Adrenal gland (tissue), 12 donors: ENCODE measurements around the gene TLE7. TPM values are rescaled to one million over a fixed set of nuclear protein-coding genes. Genes with fewer than 3 reads are reported as not detected.

ENCODE experiments used
- DNase-seq, 7 donors: peaks; one replicate each; pipeline ENCODE4 v3.0.0-alpha.2; 2019 to 2020
- H3K27ac ChIP-seq, 5 donors: fragments of 200-600 bp; sonication (generic) in 4 of 5; 1 replicate in 3 of 5; 2 replicates in 2 of 5; pipeline versions ENCODE4 v1.5.1 to v1.8.0; 2016 to 2020; ENCODE audit warnings: mild to moderate bottlenecking in 1 of 5
- H3K27me3 ChIP-seq: fragments of 200-600 bp; 2 replicates; pipeline ENCODE4 v1.8.0; 2021
- H3K36me3 ChIP-seq, 2 donors: fragments of 200-600 bp; replicated peaks in 1 of 2; 1 replicate in 1 of 2; 2 replicates in 1 of 2; pipeline versions ENCODE4 v1.5.1 to v1.8.0; 2018 to 2022
- H3K4me1 ChIP-seq, 2 donors: fragments of 200-600 bp; replicated peaks in 1 of 2; 1 replicate in 1 of 2; 2 replicates in 1 of 2; pipeline versions ENCODE4 v1.5.1 to v1.8.0; 2018 to 2021
- H3K4me3 ChIP-seq, 4 donors: fragments of 200-600 bp; sonication (generic) in 3 of 4; one replicate each; pipeline ENCODE4 v1.5.1; 2016 to 2018
- H3K9me3 ChIP-seq, 3 donors: fragments of 200-600 bp; sonication (generic) in 1 of 3; replicated peaks in 1 of 3; 1 replicate in 2 of 3; 2 replicates in 1 of 3; pipeline versions ENCODE4 v1.5.1 to v1.8.0; 2016 to 2021
- POLR2A ChIP-seq, 2 donors: fragments of 450-650 bp; IDR thresholded peaks; one replicate each; pipeline ENCODE4 v1.6.1; 2017; ENCODE audit warnings: antibody characterized with exemption in 2 of 2, mild to moderate bottlenecking in 2 of 2, moderate library complexity in 1 of 2
- WGBS, 4 donors: extraction: QIAGEN DNeasy Blood & Tissue Kit in 2 of 4; methylation state at CpG; one replicate each; pipeline versions ENCODE4 v1.1.5 to v1.1.7; 2013 to 2017; 5-methylcytosine and 5-hydroxymethylcytosine counted together
- intact Hi-C, 2 donors: fragments of 100-400 bp; cut with DNase I; formaldehyde crosslinking; loops; one replicate each; pipeline versions ENCODE4 v1.14.1 to v1.15.0; 2022 to 2023
- polyA plus RNA-seq, 3 donors: library from polyadenylated mRNA; stranded (reverse); fragments of 200-250 nt in 2 of 3; fragments of 350-450 nt in 1 of 3; fragmentation: Illumina TruSeq in 1 of 3; extraction: RNeasy Lipid Tissue Mini Kit (QIAGEN cat#74804) in 1 of 3; gene quantifications; one replicate each; pipeline ENCODE4 v1.2.3, GENCODE V29; 2013 to 2014
- total RNA-seq, 9 donors: library from RNA; depleted of rRNA in 4 of 9; stranded (reverse); fragments of >200 nt in 4 of 9; fragments of 120-200 nt in 1 of 9; fragmentation: NEBNext Ultra II Directional in 1 of 9; extraction: Animal tissue kit (Norgen Biotek cat#: 25700) in 1 of 9; gene quantifications; one replicate each; pipeline versions ENCODE4 v1.1.0 to v1.2.4, GENCODE V29; 2013 to 2023
- TF ChIP-seq, protein P1 (sequence below), 6 experiments: fragments of 450-650 bp in 4 of 6; fragments of 200-600 bp in 2 of 6; sonication (generic) in 1 of 6; IDR thresholded peaks; 1 replicate in 5 of 6; 2 replicates in 1 of 6; pipeline versions ENCODE4 v1.5.1 to v1.8.0; 2016 to 2021; ENCODE audit warnings: antibody characterized with exemption in 6 of 6, mild to moderate bottlenecking in 2 of 6, moderate library complexity in 1 of 6
- donor health status: healthy with polysubstance abuse.
- donor health status: Bipolar disorder and iron deficiency.
- donor health status: DM: yes; HTN: yes; CAD: no.
- donor health status: DM: no; HTN: no; CAD: no.
- donor health status: DM: no; HTN: no; CAD: no.
- donor health status: DM: yes; HTN: yes; CAD: no.

Gene TLE7
- total and polyA plus RNA-seq, 12 donors = not detected

DNA sequence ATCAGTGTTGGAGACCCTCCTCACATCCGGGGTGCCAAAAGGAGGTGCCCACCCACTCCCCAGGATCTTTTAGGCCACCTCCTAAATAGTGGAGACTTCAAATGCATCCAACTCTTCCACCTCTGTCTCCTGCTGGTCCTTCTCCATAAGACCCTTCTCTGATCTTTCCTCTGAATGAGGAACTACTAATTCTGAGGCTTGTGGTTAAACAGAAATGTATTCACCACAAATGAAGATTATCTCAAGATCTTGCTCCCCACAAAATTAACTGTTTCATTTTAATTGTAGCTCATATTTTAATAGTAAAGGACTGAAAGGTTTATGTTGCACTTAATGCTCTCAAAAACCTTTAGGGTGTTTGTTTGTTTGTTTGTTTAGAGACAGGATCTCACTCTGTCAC lies 34.1 kb downstream of the TLE7 start:
- H3K27ac ChIP-seq = no peak overlapping the region
- H3K9me3 ChIP-seq = no peaks in the 10 kb centered on the region
- no peak overlapping the region for H3K4me3 ChIP-seq
- intact Hi-C loops = no loop called here
- H3K27me3 ChIP-seq = peaks cover 4% of the 10 kb centered on the region
- 50 to 68% (median 58%) methylated on average over 1 of the region's 1 CpG for WGBS, 4 donors
- no peak for DNase-seq
- no peak for TF ChIP-seq POLR2A (IDR thresholded peaks at IDR 0.05)
- TF ChIP-seq, protein P1, sequence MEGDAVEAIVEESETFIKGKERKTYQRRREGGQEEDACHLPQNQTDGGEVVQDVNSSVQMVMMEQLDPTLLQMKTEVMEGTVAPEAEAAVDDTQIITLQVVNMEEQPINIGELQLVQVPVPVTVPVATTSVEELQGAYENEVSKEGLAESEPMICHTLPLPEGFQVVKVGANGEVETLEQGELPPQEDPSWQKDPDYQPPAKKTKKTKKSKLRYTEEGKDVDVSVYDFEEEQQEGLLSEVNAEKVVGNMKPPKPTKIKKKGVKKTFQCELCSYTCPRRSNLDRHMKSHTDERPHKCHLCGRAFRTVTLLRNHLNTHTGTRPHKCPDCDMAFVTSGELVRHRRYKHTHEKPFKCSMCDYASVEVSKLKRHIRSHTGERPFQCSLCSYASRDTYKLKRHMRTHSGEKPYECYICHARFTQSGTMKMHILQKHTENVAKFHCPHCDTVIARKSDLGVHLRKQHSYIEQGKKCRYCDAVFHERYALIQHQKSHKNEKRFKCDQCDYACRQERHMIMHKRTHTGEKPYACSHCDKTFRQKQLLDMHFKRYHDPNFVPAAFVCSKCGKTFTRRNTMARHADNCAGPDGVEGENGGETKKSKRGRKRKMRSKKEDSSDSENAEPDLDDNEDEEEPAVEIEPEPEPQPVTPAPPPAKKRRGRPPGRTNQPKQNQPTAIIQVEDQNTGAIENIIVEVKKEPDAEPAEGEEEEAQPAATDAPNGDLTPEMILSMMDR (IDR thresholded peaks at IDR 0.05) = no peak
- peaks cover 0 to 6% of the 10 kb centered on the region in 2 donors for H3K4me1 ChIP-seq
- no peaks in the 10 kb centered on the region for H3K36me3 ChIP-seq

DNA sequence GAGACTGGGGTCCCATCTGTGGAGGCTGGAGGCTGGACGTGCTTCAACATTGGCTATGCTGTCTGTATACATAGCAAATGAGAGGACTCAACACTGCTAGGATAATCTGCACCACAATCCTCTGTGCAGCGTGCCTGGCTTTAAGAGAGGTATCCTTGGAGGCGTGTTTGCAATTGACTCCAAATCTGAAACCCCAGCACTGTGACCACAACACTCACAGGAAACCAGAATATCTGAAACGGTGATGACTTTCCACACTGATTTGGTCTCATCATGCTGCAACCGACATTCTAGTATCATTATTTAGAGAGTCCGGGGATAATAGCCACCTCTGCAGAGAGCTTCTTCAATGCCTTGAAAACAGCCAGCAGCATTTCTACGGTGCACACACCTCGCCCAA lies 35.1 kb downstream of the TLE7 start:
- H3K9me3 ChIP-seq = no peaks in the 10 kb centered on the region
- no peaks in the 10 kb centered on the region for H3K4me1 ChIP-seq
- peaks cover 4% of the 10 kb centered on the region for H3K27me3 ChIP-seq
- WGBS, 4 donors = 51 to 72% (median 67%) methylated on average over 6 to 8 of the region's 8 CpGs
- intact Hi-C loops = no loop called here
- DNase-seq = no peak
- TF ChIP-seq, protein P1 (IDR thresholded peaks at IDR 0.05) = no peak
- no peak for TF ChIP-seq POLR2A (IDR thresholded peaks at IDR 0.05)
- H3K4me3 ChIP-seq = no peak overlapping the region
- H3K36me3 ChIP-seq = no peaks in the 10 kb centered on the region
- no peak overlapping the region for H3K27ac ChIP-seq

- WGBS, 4 donors = 63 to 81% (median 79%) methylated on average over 4 to 5 of the region's 5 CpGs
- no peak for DNase-seq
- H3K4me1 ChIP-seq = no peaks in the 10 kb centered on the region
- no peaks in the 10 kb centered on the region for H3K9me3 ChIP-seq
- no peak overlapping the region for H3K27ac ChIP-seq
- intact Hi-C loops = no loop called here
- H3K4me3 ChIP-seq = no peak overlapping the region
- TF ChIP-seq, protein P1 (IDR thresholded peaks at IDR 0.05) = no peak
- TF ChIP-seq POLR2A (IDR thresholded peaks at IDR 0.05) = no peak
- no peaks in the 10 kb centered on the region for H3K36me3 ChIP-seq
- peaks cover 4% of the 10 kb centered on the region for H3K27me3 ChIP-seq
Observed at GRCh38 chr16:71406316-71406715, 35.5 kb downstream of the TLE7 start.

DNA sequence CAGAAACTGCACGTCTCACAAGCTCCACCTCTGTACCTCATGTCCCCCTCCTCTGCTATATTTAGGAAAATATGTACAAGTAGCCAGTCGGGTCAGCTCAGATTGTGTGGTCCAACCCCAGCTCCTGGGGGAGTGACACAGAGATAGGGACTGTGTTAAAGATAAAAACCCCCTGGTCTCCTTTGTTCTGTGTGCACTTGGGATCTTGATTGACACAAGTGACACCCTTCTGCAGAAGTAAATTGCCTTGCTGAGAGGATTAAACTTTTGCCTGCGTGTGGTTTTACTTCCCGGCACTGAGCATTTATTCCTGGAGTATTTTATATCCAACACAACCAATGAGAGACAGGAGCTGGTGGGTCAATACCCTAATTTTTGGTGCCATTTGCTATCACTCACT lies 37.5 kb downstream of the TLE7 start:
- intact Hi-C loops = no loop called here
- WGBS, 4 donors = 75 to 81% (median 80%) methylated on average over 4 of the region's 4 CpGs
- no peak for DNase-seq

More for the DNA sequence above, 37.5 kb downstream of the TLE7 start:
- Histone ChIP-seq H3K9me3 (no peaks in the 10 kb centered on the region), H3K4me1 (no peaks in the 10 kb centered on the region), H3K36me3 (no peaks in the 10 kb centered on the region), H3K27ac (no peak overlapping the region), H3K27me3 (no peaks in the 10 kb centered on the region), H3K4me3 (no peak overlapping the region)
- no peak for TF ChIP-seq POLR2A (IDR thresholded peaks at IDR 0.05)
- TF ChIP-seq, protein P1 (IDR thresholded peaks at IDR 0.05) = no peak
